B cell (primary cell): ENCODE measurements around the gene CEP63.

Experiments used
- CTCF ChIP-seq: fragments of 200-600 bp; IDR thresholded peaks from one replicate; pipeline ENCODE4 v1.8.0; 2022; ENCODE audit warnings: antibody characterized with exemption, mild to moderate bottlenecking
- EZH2 ChIP-seq: IDR thresholded peaks from 2 replicates; pipeline ENCODE4 v1.6.1; 2012; ENCODE audit warnings: borderline replicate concordance, low read depth, mild to moderate bottlenecking, moderate library complexity, low read length; ENCODE audit not compliant: insufficient read depth, poor library complexity, severe bottlenecking

DNA sequence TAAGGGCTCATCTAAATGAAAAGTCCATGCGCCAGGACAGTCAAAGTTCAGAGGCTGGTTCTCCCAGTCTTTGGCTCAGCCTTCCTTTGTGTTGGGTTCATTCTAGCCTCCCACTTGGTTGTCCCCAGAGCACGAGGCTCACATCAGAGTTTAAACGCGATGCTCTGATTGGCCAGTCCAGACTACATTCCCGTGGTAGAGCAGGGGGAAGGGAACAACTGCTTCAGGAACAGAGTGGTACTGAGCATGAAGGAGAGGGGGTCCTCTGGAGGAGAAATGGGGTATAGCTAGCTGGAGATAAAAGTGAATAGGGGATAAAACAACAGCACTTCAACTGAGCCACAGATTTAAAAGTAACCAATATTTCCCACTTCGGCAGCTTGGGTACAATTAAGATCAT is 32.2 kb upstream of the CEP63 start:
- TF ChIP-seq CTCF (no peak), EZH2 (no peak)
